Muscle of leg (tissue), 11 donors: ENCODE measurements around the gene ACSF3. TPM values are rescaled to one million over a fixed set of nuclear protein-coding genes. Genes with fewer than 3 reads are reported as not detected.
"Not testable (repeated sequence)": the region's sequence is repeated elsewhere in the genome, so short reads cannot be mapped to it uniquely, and the experiment has no call there.

Experiments used
- DNase-seq: peaks from one replicate; pipeline ENCODE4 v3.0.0; 2013
- H3K27ac ChIP-seq: one replicate; pipeline ENCODE4 v1.5.1; 2013; ENCODE audit warnings: mild to moderate bottlenecking, low read length, control low read depth
- H3K27me3 ChIP-seq: one replicate; pipeline ENCODE4 v1.6.1; 2013; ENCODE audit warnings: low read length; ENCODE audit not compliant: control insufficient read depth, insufficient read depth
- H3K36me3 ChIP-seq: one replicate; pipeline ENCODE4 v1.6.1; 2013; ENCODE audit warnings: low read length; ENCODE audit not compliant: control insufficient read depth, insufficient read depth
- H3K4me1 ChIP-seq: one replicate; pipeline ENCODE4 v1.6.1; 2013; ENCODE audit warnings: low read length; ENCODE audit not compliant: control insufficient read depth, insufficient read depth
- H3K4me3 ChIP-seq: one replicate; pipeline ENCODE4 v1.5.1; 2013; ENCODE audit warnings: low read length, control low read depth
- H3K9me3 ChIP-seq: replicated peaks from 2 replicates; pipeline ENCODE4 v1.6.1; 2013; ENCODE audit warnings: low read depth, low read length; ENCODE audit not compliant: control insufficient read depth
- WGBS: methylation state at CpG from one replicate; pipeline ENCODE4 v1.1.5; 2013; ENCODE audit warnings: missing lambda C conversion rate; ENCODE audit not compliant: insufficient coverage; 5-methylcytosine and 5-hydroxymethylcytosine counted together
- polyA plus RNA-seq, 8 donors: library from polyadenylated mRNA; unstranded; fragments of 120-200 nt; gene quantifications; one replicate each; pipeline versions ENCODE4 v1.2.1 to v1.2.3, GENCODE V29; 2013; ENCODE audit warnings: inconsistent platforms in 1 of 8, low replicate concordance in 1 of 8; ENCODE audit not compliant: insufficient read length in 8 of 8, insufficient read depth in 1 of 8
- total RNA-seq: library from RNA; stranded (reverse); fragments of 120-200 nt; gene quantifications from one replicate; pipeline ENCODE4 v1.2.4, GENCODE V29; 2013

ACSF3 gene
- total and polyA plus RNA-seq, 9 donors = 13.4 to 18.6 (median 16.7) TPM

GRCh38 chr16:89072548-89073130 is 21.0 kb upstream of the ACSF3 start:
- H3K9me3 ChIP-seq = no peaks in the 10 kb centered on the region
- no peak for DNase-seq
- H3K27me3 ChIP-seq = peaks cover 13% of the 10 kb centered on the region
- no peak overlapping the region for H3K4me3 ChIP-seq
- H3K27ac ChIP-seq = no peak overlapping the region
- no peaks in the 10 kb centered on the region for H3K36me3 ChIP-seq
- H3K4me1 ChIP-seq = peaks cover 17% of the 10 kb centered on the region
- WGBS = 68% methylated on average over 19 of the region's 22 CpGs

- Histone ChIP-seq H3K36me3 (no peaks in the 10 kb centered on the region), H3K27ac (no peak overlapping the region), H3K27me3 (peaks cover 5% of the 10 kb centered on the region), H3K4me3 (no peak overlapping the region), H3K9me3 (no peaks in the 10 kb centered on the region), H3K4me1 (peaks cover 16% of the 10 kb centered on the region)
- no peak for DNase-seq
- 87% methylated on average over 30 of the region's 34 CpGs for WGBS
Measured at GRCh38 chr16:89073346-89074071, 20.1 kb upstream of the ACSF3 start.

GRCh38 chr16:89074072-89074674 is 19.5 kb upstream of the ACSF3 start:
- H3K4me3 ChIP-seq, DNase-seq, H3K9me3 ChIP-seq, H3K27ac ChIP-seq, H3K27me3 ChIP-seq, H3K36me3 ChIP-seq: not testable (repeated sequence)
- WGBS = 94% methylated on average over 27 of the region's 35 CpGs
- H3K4me1 ChIP-seq = peaks cover 23% of the 10 kb centered on the region

- no peak for DNase-seq
- no peak overlapping the region for H3K27ac ChIP-seq
- 93% methylated on average over 35 of the region's 37 CpGs for WGBS
Measured at GRCh38 chr16:89074803-89075688, 18.6 kb upstream of the ACSF3 start.

GRCh38 chr16:89076159-89076558 is 17.5 kb upstream of the ACSF3 start:
- peaks cover 42% of the 10 kb centered on the region for H3K4me1 ChIP-seq
- H3K4me3 ChIP-seq = no peak overlapping the region
- no peak overlapping the region for H3K27ac ChIP-seq
- H3K36me3 ChIP-seq = no peaks in the 10 kb centered on the region
- DNase-seq = no peak
- no peaks in the 10 kb centered on the region for H3K9me3 ChIP-seq
- WGBS = 95% methylated on average over 13 of the region's 14 CpGs
- H3K27me3 ChIP-seq = no peaks in the 10 kb centered on the region

More at GRCh38 chr16:89074803-89075688, 18.6 kb upstream of the ACSF3 start:
- Histone ChIP-seq H3K4me1 (peaks cover 31% of the 10 kb centered on the region), H3K27me3 (no peaks in the 10 kb centered on the region), H3K36me3 (no peaks in the 10 kb centered on the region), H3K4me3 (no peak overlapping the region), H3K9me3 (no peaks in the 10 kb centered on the region)

- H3K27me3 ChIP-seq = no peaks in the 10 kb centered on the region
- no peak for DNase-seq
- WGBS = 83% methylated on average over 13 of the region's 16 CpGs
Measured at GRCh38 chr16:89077076-89077475, 16.6 kb upstream of the ACSF3 start.

GRCh38 chr16:89078172-89078571 is 15.5 kb upstream of the ACSF3 start:
- 78% methylated on average over 7 of the region's 8 CpGs for WGBS
- Histone ChIP-seq H3K36me3 (no peaks in the 10 kb centered on the region), H3K9me3 (no peaks in the 10 kb centered on the region), H3K27me3 (no peaks in the 10 kb centered on the region), H3K4me1 (peaks cover 30% of the 10 kb centered on the region), H3K27ac (no peak overlapping the region), H3K4me3 (no peak overlapping the region)
- DNase-seq = no peak

More at GRCh38 chr16:89077076-89077475, 16.6 kb upstream of the ACSF3 start:
- Histone ChIP-seq H3K4me1 (peaks cover 39% of the 10 kb centered on the region), H3K9me3 (no peaks in the 10 kb centered on the region), H3K4me3 (no peak overlapping the region), H3K27ac (no peak overlapping the region), H3K36me3 (no peaks in the 10 kb centered on the region)

GRCh38 chr16:89079434-89079980 is 14.1 kb upstream of the ACSF3 start:
- H3K36me3 ChIP-seq = no peaks in the 10 kb centered on the region
- peak overlapping the region; percentile 50 for H3K27ac ChIP-seq
- WGBS = 71% methylated on average over 14 of the region's 19 CpGs
- no peaks in the 10 kb centered on the region for H3K27me3 ChIP-seq
- H3K9me3 ChIP-seq = no peaks in the 10 kb centered on the region
- no peak overlapping the region for H3K4me3 ChIP-seq
- peaks cover 30% of the 10 kb centered on the region for H3K4me1 ChIP-seq
- DNase-seq = no peak

GRCh38 chr16:89080196-89080853 is 13.3 kb upstream of the ACSF3 start:
- Histone ChIP-seq H3K4me3 (no peak overlapping the region), H3K27ac (peak overlapping the region; percentile 50), H3K9me3 (no peaks in the 10 kb centered on the region), H3K27me3 (no peaks in the 10 kb centered on the region), H3K36me3 (no peaks in the 10 kb centered on the region), H3K4me1 (peaks cover 34% of the 10 kb centered on the region)
- 85% methylated on average over 33 of the region's 33 CpGs for WGBS
- peak; percentile 81 for DNase-seq
